ENCODE data around the gene BCAS4.
"Not testable (repeated sequence)": the region's sequence is repeated elsewhere in the genome, so short reads cannot be mapped to it uniquely, and the experiment has no call there.

The BCAS4 gene

GRCh38 chr20:50794846-50795634, at the start of gene BCAS4:
TSS of gene BCAS4 (plus strand) at chr20:50795061. CDS start at chr20:50795084, 23 bp downstream.
- DNase-seq: peak; percentile 71

DNA sequence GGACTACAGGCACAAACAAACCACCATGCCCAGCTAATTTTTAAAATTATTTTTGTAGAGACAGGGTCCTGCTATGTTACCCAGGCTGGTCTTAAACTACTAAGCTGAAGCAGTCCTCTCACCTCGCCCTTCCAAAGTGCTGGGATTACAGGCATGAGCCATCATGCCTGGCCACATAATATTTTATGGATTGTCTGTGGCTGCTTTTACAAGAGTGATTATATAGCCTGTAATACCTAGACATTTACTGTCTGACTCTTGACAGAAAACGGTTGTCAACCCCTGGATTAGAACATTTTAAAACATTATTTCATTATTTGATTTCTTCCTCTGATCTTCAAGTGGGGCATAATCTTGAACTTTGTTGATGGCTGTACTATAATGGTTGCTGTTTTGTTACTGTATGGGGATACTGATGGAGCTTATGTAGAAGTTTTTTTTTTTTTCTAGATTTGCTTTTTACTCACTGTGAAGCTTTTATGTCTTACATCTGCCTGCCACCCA, 49.2 kb upstream of the BCAS4 start:
- DNase-seq: no peak

DNA sequence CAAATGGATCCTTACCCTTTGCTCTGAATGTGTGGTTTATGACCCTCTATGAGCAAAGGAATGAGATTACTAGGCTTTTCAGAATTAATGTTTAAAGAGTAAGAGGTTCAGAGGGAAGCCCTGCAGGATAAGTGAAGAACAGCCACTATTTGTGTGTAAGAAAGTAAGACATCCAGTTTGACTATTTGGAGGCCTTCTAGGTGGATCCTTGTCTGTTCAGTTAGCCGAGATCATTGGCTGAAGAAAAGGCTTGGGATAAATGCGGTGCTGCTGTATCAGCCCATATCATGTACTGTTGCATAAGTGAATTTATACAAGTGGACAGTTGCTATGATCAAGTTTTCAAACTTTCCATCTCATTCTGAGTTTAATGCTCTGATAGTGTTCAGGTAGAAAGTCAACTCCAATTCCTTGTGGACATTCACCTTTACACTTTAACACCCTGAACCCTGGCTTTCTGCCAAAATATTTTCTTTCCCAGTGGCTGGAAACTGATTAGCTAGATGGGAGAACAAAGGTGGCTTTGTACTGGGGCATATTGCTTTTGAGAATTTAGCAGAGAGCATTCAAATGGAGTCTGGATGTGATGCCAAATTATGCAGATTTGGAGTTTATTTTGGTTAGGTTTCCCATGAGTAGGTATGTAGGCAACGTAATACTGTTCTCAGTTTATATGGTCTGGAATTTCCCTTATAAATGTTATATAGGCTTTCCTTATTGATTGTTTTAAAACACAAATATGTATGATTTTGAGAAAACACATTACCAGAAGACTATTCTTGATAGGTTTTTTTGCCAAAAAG, 48.5 kb upstream of the BCAS4 start:
- DNase-seq: no peak

GRCh38 chr20:50747275-50747674, 47.6 kb upstream of the BCAS4 start:
- no peak for DNase-seq

DNA sequence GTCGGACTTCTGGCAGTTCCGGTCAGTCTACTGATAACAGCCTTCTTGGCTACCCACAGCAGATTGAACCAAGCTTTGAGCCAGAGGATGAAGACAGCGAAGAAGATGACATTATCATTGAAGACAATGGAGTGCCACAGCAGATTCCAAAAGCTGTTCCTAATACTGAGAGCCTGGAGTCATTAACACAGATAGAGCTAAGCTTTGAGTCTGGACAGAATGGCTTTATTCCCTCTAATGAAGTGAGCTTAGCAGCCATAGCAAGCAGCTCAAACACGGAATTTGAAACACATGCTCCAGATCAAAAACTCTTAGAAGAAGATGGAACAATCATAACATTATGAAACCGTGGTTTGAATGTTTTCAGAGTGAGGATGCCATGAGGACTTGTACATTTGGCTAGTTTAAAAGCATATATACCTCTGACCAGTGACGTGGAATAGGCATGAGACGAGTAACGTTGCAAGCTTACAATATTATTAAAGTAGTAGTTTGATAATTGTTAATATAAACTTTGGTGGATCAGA, 44.7 kb upstream of the BCAS4 start:
- no peak for DNase-seq

- DNase-seq: no peak
Observed at GRCh38 chr20:50753152-50753551, 41.7 kb upstream of the BCAS4 start.

- no peak for DNase-seq
Observed at GRCh38 chr20:50754420-50754819, 40.4 kb upstream of the BCAS4 start.

- DNase-seq: no peak
Observed at GRCh38 chr20:50756447-50756846, 38.4 kb upstream of the BCAS4 start.

GRCh38 chr20:50758469-50758868, 36.4 kb upstream of the BCAS4 start:
- no peak for DNase-seq

DNA sequence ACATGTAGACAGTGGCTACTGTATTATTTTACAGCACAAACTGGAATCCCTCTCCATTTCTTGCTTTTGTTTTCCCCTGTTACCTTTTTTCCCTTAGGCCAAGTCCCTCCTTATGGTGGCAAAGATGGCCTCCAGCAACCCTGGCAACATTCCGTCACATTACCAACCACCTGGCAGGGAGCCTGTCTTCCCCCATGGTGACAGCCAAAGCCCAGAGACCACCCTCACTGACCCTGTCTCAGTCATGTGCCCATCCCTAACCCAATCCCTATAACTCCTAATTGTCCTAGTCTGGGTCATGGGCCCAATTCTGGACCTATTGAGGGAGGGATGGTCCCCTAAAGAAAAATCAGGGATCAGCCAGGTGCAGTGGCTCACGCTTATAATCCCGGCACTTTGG, 35.9 kb upstream of the BCAS4 start:
- DNase-seq: no peak

- DNase-seq: no peak
Observed at GRCh38 chr20:50759678-50760077, 35.2 kb upstream of the BCAS4 start.

GRCh38 chr20:50762045-50762422, 32.8 kb upstream of the BCAS4 start:
- DNase-seq: peak; percentile 34

DNA sequence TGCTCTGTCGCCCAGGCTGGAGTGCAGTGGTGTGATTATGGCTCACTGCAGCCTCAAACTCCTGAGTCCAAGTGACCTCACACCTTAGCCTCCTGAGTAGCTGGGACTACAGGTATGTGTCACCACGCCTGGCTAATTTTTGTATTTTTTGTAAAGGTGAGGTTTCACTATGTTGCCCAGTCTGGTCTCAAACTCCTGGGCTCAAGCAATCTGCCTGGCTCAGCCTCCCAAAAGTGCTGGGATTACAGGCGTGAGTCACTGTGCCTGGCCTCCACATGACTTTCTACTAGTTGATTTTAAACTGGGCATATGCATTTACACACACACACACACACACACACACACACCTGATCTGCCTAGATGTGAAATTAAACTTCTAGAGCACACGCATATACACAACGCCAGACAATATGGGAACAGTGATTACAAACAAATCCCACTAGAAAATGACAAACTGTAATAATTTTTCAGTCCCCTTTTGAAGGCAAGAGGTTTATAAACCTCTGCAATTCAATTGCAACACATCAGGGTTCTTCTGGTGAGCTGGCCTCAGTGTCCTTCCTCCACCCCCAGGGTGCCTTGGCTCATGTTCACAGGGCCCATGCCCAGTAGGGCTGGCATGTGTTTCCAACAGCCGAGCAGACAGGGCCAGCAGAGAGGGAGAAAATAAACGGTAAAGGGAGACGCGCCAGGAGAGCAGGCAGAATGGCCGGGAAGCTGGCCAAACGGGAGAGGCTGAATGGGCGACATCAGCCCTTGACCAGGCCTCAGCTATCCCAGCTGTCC, 32.2 kb upstream of the BCAS4 start:
- DNase-seq: peak; percentile 46

DNA sequence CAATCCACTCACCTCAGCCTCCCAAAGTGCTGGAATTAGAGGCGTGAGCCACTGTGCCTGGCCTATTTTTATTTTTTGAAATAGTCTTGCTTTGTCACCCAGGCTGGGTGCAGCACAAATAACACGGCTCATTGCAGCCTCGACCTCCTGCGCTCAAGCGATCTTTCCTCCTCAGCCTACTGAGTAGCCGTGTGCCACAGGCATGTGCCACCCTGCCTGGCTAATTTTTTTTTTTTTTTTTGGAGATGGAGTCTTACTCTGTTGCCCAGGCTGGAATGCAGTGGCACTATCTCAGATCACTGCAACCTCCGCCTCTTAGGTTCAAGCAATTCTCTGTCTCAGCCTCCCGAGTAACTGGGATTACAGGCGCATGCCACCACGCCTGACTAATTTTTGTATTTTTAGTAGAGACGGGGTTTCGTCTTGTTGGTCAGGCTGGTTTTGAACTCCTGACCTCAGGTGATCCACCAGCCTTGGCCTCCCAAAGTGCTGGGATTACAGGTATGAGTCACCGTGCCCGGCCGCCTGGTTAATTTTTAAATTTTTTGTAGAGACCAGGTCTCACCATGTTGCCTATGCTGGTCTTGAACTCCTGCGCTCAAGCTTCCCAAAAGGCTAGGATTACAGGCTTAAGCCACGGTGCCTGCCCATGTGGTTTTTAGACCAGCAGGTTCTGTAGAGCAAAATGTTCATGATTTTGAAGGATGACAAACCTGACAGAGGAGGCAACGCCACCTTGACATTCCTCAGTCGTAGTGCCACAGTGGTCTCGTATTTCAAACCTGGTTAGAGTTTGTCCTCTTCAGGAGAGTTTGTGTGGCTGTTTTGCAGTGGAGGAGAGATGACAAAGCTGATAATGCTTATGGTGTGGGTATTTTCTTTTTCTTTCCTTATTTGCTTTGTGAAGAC, 31.1 kb upstream of the BCAS4 start:
- not testable (repeated sequence) for DNase-seq

DNA sequence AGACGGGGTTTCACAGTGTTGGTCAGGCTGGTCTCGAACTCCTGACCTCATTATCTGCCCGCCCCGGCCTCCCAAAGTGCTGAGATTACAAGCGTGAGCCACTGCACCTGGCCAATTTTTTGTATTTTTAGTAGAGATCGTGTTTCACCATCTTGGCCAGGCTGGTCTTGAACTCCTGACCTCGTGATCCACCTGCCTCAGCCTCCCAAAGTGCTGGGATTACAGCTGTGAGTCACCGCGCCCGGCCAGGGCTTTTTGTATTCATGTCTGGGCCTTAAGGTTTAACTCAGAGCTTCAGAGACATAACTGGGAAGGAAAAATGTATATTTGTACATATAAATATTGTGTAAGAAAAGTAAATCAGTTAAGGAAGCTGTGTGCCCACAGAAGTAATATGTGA, 29.6 kb upstream of the BCAS4 start:
- DNase-seq: not testable (repeated sequence)

DNA sequence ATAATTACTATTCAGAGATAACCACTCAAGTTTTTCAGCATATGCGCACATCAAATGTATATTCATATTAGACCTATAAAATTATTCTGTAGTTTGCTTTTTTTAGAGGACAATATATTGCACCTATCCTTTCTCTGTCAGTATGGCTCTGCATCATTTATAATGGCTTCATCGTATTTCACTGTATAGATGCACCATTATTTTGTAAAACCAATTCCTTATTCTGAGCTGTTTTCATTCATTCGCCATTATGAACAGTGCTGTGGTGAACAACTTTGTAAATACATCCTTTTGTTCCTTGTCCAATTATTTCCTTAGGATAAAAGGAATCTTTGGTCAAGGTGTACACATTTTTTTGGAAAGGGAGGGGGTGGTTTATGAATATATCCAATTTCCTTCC, 29.2 kb upstream of the BCAS4 start:
- no peak for DNase-seq

DNA sequence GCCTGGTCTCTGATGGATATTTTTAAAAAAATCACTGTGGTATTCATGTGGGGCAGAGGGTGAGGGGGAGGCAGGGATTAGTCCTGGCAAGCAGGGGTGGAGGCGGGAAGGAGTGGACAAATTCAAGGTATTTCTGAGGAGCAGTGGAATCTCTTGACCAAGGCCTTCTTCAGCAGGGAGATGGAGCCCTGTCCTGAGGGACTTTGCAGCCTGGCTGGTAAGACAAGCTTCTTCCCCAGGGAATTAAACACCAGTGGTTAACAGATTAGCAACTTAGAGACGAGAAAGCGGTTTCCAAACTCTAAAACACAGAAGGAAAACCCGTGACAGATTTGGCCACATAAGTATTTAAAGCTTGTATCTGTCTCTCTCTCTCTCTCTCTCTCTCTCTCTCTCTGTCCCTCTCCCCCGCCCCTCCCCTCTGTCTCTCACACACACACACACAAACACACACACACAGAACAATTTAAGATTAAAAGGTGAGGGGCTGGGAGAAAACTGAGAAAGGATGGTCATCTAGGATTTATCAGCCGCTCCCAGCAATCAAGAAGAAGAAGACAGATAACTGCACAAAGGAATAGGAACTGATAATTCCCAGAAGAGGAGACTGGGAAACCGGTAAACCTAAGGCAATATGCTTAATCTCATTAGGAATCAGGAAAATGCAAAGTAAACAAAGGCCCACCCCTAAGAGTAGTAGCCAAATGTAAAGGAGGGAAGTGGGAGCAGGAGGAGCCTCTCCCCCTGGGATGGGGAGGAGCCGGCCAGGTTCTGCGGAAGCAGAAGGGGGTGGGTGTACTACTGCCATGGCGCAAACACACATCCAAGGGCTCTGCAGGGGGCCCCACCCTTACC, 27.7 kb upstream of the BCAS4 start:
- DNase-seq: peak; percentile 22

- not testable (repeated sequence) for DNase-seq
Observed at GRCh38 chr20:50768991-50769390, 25.9 kb upstream of the BCAS4 start.

DNA sequence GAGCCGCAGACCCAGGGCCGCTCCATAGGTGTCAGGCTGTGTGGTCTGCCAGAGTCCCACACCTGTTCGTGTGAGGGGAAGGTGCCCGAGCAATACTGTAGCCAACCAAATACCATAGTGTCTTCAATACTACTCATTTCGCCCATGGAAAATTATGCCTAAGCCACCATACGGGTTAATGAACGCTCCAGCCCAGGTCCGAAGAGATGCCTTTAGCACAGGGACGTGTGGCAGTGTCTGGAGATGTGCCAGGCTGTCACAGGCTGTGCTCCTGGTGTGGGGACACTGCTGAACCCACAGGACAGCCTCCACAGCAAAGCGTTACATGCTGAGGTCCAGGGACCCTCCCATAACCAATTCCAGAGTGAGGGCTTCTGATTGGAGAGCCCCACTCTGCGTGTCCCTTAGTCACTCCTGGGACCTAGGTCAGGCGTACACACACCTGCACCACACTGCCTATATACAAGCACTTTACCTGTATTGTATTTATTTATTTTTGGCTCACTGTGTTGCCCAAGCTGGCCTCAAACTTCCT, 25.2 kb upstream of the BCAS4 start:
- DNase-seq: not testable (repeated sequence)

DNA sequence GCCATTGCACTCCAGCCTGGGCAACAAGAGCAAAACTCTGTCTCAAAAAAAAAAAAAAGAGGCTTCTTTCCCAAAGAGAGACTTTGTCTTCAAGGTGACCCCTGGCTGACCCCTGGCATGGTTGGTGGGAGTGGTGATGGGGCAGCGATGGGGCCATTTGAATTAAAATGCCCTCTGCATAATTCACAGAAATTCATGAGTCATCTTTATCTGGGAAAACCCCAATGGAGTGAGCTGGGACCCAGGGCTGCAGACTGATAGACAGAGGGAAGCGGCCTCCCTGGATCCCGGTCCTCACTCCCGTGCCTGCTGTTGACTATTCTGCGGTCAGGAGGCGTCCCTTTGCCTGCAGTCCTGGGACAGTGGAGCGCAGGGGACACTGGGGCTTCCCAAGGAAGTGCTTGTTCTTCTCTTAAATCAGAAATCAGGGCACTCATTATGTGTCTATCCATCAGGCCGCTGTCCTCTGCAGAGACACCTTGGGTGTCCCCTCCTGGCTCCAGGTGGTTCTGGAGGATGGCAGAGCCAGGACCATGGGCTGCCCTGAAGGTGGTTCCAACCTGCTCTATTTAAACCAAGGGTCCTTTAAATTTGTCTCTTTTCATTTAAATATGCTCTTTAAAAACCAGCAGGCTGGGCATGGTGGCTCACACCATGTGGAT, 23.3 kb upstream of the BCAS4 start:
- not testable (repeated sequence) for DNase-seq

All from fibroblast of upper back skin (primary cell).